Upper lobe of left lung (tissue), 6 donors: ENCODE results near the gene NTNG2. TPM values are rescaled to one million over a fixed set of nuclear protein-coding genes. Genes with fewer than 3 reads are reported as not detected.

Experiments used
- ATAC-seq, 2 donors: fragments of 200-7000 bp; cut with Tn5 transposase; one replicate each; pipeline ENCODE4 v1.9.1; 2022; ENCODE audit warnings: mild to moderate bottlenecking in 2 of 2, moderate library complexity in 2 of 2; ENCODE audit not compliant: low FRiP score in 2 of 2
- DNase-seq, 2 donors: peaks; one replicate each; pipeline ENCODE4 v3.0.0-alpha.2; 2019 to 2020
- H3K27ac ChIP-seq, 4 donors: fragments of 200-600 bp; sonication (generic); one replicate each; pipeline ENCODE4 v1.5.1; 2016 to 2019
- H3K27me3 ChIP-seq, 4 donors: fragments of 200-600 bp; sonication (generic); one replicate each; pipeline ENCODE4 v1.5.1; 2017 to 2019
- H3K36me3 ChIP-seq, 4 donors: fragments of 200-600 bp; sonication (generic); one replicate each; pipeline ENCODE4 v1.5.1; 2016 to 2019
- H3K4me1 ChIP-seq, 4 donors: fragments of 200-600 bp; sonication (generic); one replicate each; pipeline ENCODE4 v1.5.1; 2018 to 2019
- H3K4me3 ChIP-seq, 4 donors: fragments of 200-600 bp; sonication (generic); one replicate each; pipeline ENCODE4 v1.5.1; 2017 to 2019; ENCODE audit warnings: mild to moderate bottlenecking in 2 of 4, moderate library complexity in 1 of 4
- H3K9me3 ChIP-seq, 4 donors: fragments of 200-600 bp; sonication (generic); one replicate each; pipeline ENCODE4 v1.5.1; 2018 to 2019
- EP300 ChIP-seq, 4 donors: sonication (generic); formaldehyde crosslinking; IDR thresholded peaks; one replicate each; pipeline ENCODE4 v1.5.1; 2017; ENCODE audit warnings: antibody characterized with exemption in 4 of 4, control low read depth in 2 of 4
- POLR2A ChIP-seq, 4 donors: fragments of 450-650 bp; IDR thresholded peaks; one replicate each; pipeline ENCODE4 v1.5.1; 2016 to 2017; ENCODE audit warnings: antibody characterized with exemption in 4 of 4, mild to moderate bottlenecking in 2 of 4
- POLR2AphosphoS5 ChIP-seq, 2 donors: sonication (generic); formaldehyde crosslinking; IDR thresholded peaks; one replicate each; pipeline ENCODE4 v1.5.1; 2017; ENCODE audit warnings: antibody characterized with exemption in 2 of 2
- WGBS, 2 donors: methylation state at CpG; one replicate each; pipeline ENCODE4 v1.1.5; 2017 to 2018; 5-methylcytosine and 5-hydroxymethylcytosine counted together
- total RNA-seq, 6 donors: library from RNA; depleted of rRNA in 4 of 6; stranded (reverse); fragments of >200 nt in 4 of 6; gene quantifications; one replicate each; pipeline versions ENCODE4 v1.1.0 to v1.2.1, GENCODE V29; 2016 to 2021
- TF ChIP-seq, protein P1 (sequence below), 6 experiments: fragments of 450-650 bp in 4 of 6; fragments of 200-600 bp in 2 of 6; sonication (generic) in 2 of 6; IDR thresholded peaks; one replicate each; pipeline ENCODE4 v1.5.1; 2016 to 2019; ENCODE audit warnings: antibody characterized with exemption in 6 of 6
- donor health status: DM: no; HTN: no; CAD: no; lungs with moderate emphysema.
- donor health status: DM: no; HTN: yes; CAD: no; lungs with severe emphysema.

The NTNG2 gene
- total RNA-seq, 6 donors from 2014 or later: 2.1 to 8.2 (median 4.3) TPM

DNA sequence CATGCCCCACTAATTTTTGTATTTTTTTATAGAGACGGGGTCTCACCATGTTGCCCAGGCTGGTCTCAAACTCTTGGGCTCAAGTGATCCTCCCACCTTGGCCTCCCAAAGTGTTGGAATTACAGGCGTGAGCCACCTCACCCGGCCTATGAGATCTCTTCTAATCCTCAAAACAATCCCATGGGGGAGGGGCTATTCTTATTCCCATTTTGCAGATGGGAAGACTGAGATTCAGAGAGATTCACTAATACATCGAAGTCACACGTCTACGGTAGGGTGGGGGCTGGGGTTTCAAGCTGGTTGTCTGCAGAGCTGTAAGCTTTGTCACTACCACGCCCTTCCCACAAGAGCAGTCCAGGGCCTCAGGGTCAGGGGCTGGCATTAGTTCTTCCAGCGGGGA is 14.0 kb upstream of the NTNG2 start:
- H3K27me3 ChIP-seq: no peaks in the 10 kb centered on the region
- WGBS, 2 donors: 89 to 90% methylated on average over 8 of the region's 8 CpGs
- TF ChIP-seq, protein P1, sequence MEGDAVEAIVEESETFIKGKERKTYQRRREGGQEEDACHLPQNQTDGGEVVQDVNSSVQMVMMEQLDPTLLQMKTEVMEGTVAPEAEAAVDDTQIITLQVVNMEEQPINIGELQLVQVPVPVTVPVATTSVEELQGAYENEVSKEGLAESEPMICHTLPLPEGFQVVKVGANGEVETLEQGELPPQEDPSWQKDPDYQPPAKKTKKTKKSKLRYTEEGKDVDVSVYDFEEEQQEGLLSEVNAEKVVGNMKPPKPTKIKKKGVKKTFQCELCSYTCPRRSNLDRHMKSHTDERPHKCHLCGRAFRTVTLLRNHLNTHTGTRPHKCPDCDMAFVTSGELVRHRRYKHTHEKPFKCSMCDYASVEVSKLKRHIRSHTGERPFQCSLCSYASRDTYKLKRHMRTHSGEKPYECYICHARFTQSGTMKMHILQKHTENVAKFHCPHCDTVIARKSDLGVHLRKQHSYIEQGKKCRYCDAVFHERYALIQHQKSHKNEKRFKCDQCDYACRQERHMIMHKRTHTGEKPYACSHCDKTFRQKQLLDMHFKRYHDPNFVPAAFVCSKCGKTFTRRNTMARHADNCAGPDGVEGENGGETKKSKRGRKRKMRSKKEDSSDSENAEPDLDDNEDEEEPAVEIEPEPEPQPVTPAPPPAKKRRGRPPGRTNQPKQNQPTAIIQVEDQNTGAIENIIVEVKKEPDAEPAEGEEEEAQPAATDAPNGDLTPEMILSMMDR (IDR thresholded peaks at IDR 0.05): no peak
- TF ChIP-seq EP300 (IDR thresholded peaks at IDR 0.05): no peak
- TF ChIP-seq POLR2A (IDR thresholded peaks at IDR 0.05): no peak
- no peak for TF ChIP-seq POLR2AphosphoS5 (IDR thresholded peaks at IDR 0.05)
- H3K4me1 ChIP-seq: no peaks in the 10 kb centered on the region
- no peak overlapping the region for H3K27ac ChIP-seq
- no peaks in the 10 kb centered on the region for H3K36me3 ChIP-seq
- ATAC-seq: no peak
- no peak for DNase-seq
- H3K4me3 ChIP-seq: no peak overlapping the region
- H3K9me3 ChIP-seq: no peaks in the 10 kb centered on the region

DNA sequence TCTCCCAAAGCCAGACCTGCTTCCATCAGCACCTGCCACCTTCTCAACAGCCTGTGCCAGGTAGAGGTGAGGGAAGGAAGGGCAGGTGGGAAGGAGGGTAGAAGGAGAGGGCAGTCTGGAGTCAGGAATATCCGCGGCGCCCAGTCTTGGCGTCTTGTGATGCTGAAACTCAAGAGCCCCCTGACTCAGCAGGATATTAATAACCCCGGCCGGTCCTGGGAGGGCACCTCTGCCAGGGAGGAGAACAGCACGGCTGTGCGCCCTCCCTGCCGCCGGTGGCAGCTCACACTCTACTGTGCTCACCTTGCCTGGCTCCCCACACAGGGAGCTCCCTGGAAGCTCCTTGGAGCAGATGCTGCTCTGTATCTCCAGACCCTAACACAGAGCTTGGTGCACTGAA is 11.6 kb upstream of the NTNG2 start:
- H3K36me3 ChIP-seq: no peaks in the 10 kb centered on the region
- no peak overlapping the region for H3K27ac ChIP-seq
- no peak overlapping the region for H3K4me3 ChIP-seq
- ATAC-seq (no peak), DNase-seq (no peak)
- H3K27me3 ChIP-seq: no peaks in the 10 kb centered on the region
- 75 to 79% methylated on average over 10 of the region's 10 CpGs for WGBS, 2 donors
- H3K9me3 ChIP-seq: no peaks in the 10 kb centered on the region
- H3K4me1 ChIP-seq: no peaks in the 10 kb centered on the region
- TF ChIP-seq POLR2AphosphoS5 (IDR thresholded peaks at IDR 0.05) (no peak), EP300 (IDR thresholded peaks at IDR 0.05) (no peak), POLR2A (IDR thresholded peaks at IDR 0.05) (no peak)
- TF ChIP-seq, protein P1 (IDR thresholded peaks at IDR 0.05): no peak

DNA sequence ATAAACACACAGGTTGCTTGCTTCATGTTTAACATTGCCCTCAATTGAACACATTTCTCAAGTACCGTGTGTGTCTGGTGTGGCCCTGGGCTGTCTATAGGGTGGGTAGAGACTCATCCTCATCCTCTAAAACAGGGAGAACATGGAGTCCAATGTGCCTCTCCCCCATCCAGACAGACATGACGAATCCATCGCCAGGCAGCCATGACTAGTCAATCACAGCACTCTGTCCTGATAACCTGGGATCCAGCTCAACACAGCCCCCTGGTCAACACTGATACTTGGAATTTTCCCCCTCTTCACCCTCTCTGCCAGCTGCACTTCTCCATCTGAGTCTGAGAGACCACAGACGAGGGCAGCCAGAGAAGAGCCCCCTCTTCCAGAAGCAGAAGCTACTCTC is 10.7 kb upstream of the NTNG2 start:
- Histone ChIP-seq H3K36me3 (no peaks in the 10 kb centered on the region), H3K9me3 (no peaks in the 10 kb centered on the region), H3K27ac (no peak overlapping the region), H3K4me3 (no peak overlapping the region), H3K4me1 (no peaks in the 10 kb centered on the region), H3K27me3 (no peaks in the 10 kb centered on the region)
- no peak for ATAC-seq
- DNase-seq: no peak
- TF ChIP-seq, protein P1 (IDR thresholded peaks at IDR 0.05): no peak
- TF ChIP-seq EP300 (IDR thresholded peaks at IDR 0.05) (no peak), POLR2AphosphoS5 (IDR thresholded peaks at IDR 0.05) (no peak), POLR2A (IDR thresholded peaks at IDR 0.05) (no peak)
- 84 to 89% methylated on average over 4 of the region's 4 CpGs for whole genome bisulfite sequencing, 2 donors

DNA sequence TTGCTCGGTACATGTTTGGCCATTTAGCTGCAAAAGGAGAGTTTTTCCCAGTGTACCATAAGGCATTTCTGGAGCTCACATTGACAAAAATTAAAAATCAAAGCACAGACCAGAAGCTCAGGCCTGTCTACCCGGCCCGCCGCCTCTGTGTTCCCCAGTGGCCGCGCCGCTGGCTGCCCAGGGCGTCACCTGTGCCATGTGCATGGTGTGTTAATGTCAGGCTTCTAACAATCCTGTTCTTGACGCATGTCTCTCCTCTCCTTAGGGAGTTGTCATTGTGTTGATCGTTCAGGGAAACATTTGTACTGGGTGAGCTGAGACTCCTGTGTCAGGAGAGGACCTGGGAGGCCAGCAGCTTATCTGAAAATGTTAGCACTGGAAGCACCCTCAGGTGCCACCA is 9.6 kb upstream of the NTNG2 start:
- Histone ChIP-seq H3K27ac (no peak overlapping the region), H3K36me3 (no peaks in the 10 kb centered on the region), H3K4me3 (no peak overlapping the region), H3K4me1 (no peaks in the 10 kb centered on the region), H3K9me3 (no peaks in the 10 kb centered on the region), H3K27me3 (no peaks in the 10 kb centered on the region)
- TF ChIP-seq, protein P1 (IDR thresholded peaks at IDR 0.05): no peak
- TF ChIP-seq POLR2AphosphoS5 (IDR thresholded peaks at IDR 0.05) (no peak), POLR2A (IDR thresholded peaks at IDR 0.05) (no peak), EP300 (IDR thresholded peaks at IDR 0.05) (no peak)
- ATAC-seq (no peak), DNase-seq (peak in 1 of 2 donors; percentile 76)
- WGBS, 2 donors: 90 to 92% methylated on average over 6 to 10 of the region's 10 CpGs

DNA sequence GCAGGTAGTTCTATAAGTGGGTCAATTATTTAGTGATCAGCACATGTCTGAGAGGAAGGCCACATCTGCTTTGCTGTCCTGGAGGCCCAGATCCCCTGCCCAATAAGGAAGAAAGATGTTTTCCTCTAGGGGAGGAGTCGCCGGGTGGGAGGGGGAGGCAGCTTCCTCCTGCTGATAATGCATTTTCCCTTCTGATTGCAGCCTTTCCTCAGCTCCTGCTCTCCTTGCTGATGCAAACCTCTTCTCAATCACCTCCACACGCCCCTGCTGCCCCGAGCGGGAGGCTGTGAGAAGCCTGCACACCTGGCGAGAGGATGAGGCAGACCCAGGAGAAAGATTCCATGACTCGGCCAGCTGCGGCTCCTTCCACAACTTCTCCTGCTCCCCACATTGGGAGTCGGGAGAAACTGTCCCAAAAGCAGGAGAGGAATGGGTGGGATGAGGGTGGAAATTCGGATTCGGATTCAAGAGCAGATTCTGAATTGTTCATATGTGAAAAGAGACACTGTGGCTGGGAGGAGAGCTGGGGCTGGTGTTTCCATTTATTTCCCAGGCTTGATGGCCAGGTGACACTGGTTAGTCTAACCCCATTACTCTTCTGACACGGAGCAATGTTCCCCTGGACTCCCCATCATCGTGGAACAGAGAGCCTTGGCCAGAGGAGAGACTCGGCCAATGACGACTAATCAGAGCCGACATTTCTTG is 6.8 kb upstream of the NTNG2 start:
- DNase-seq (no peak), ATAC-seq (no peak)
- no peaks in the 10 kb centered on the region for H3K9me3 ChIP-seq
- no peaks in the 10 kb centered on the region for H3K4me1 ChIP-seq
- no peak overlapping the region for H3K27ac ChIP-seq
- H3K27me3 ChIP-seq: no peaks in the 10 kb centered on the region
- H3K36me3 ChIP-seq: no peaks in the 10 kb centered on the region
- H3K4me3 ChIP-seq: no peak overlapping the region
- WGBS, 2 donors: 51 to 65% methylated on average over 16 of the region's 16 CpGs
- TF ChIP-seq, protein P1 (IDR thresholded peaks at IDR 0.05): no peak
- TF ChIP-seq POLR2AphosphoS5 (IDR thresholded peaks at IDR 0.05) (no peak), POLR2A (IDR thresholded peaks at IDR 0.05) (no peak), EP300 (IDR thresholded peaks at IDR 0.05) (no peak)
